ENCODE results near the gene CSMD2.
A peak's percentile ranks its signal among the peaks of the same experiment; 100 is the strongest.
"Not testable (repeated sequence)": the region's sequence is repeated elsewhere in the genome, so short reads cannot be mapped to it uniquely, and the experiment has no call there.

CSMD2 gene

DNA sequence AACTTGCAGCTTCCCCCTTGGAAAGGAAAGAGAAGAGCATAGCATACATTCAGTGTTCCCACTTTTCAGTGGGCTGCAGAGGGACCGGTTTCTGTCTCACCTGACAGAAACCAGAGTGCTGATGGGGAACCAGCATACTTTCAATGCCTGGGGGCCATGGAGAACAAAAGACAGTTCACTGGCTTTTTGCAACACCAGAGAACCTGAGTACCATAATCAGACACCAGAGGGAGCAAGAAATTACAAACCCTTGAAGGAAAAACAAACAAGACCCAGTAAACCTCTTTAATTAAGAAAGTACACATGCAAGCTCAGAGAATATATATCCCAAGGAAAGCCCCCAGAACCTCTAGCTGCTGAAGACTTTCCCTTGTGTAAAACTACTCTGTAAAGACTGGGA lies 51.1 kb downstream of the CSMD2 start:
- no peak for DNase-seq (ENCODE audit: low read depth, low spot score)
- no peak overlapping the region for H3K4me3 ChIP-seq (ENCODE audit: low read depth, low read length)
- CTCF ChIA-PET = interaction anchor here (0.7 to 1.8 kb wide), 14 partner anchors 10 to 483 kb away, joined by 3 to 8 read pairs (median 4); no protein-coding TSS in a partner anchor
- TF ChIP-seq, protein P1, sequence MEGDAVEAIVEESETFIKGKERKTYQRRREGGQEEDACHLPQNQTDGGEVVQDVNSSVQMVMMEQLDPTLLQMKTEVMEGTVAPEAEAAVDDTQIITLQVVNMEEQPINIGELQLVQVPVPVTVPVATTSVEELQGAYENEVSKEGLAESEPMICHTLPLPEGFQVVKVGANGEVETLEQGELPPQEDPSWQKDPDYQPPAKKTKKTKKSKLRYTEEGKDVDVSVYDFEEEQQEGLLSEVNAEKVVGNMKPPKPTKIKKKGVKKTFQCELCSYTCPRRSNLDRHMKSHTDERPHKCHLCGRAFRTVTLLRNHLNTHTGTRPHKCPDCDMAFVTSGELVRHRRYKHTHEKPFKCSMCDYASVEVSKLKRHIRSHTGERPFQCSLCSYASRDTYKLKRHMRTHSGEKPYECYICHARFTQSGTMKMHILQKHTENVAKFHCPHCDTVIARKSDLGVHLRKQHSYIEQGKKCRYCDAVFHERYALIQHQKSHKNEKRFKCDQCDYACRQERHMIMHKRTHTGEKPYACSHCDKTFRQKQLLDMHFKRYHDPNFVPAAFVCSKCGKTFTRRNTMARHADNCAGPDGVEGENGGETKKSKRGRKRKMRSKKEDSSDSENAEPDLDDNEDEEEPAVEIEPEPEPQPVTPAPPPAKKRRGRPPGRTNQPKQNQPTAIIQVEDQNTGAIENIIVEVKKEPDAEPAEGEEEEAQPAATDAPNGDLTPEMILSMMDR (IDR thresholded peaks at IDR 0.05; ENCODE audit: insufficient read depth, low read length, missing control alignments) = peak; percentile 1
- POLR2A ChIA-PET = no interaction called here

DNA sequence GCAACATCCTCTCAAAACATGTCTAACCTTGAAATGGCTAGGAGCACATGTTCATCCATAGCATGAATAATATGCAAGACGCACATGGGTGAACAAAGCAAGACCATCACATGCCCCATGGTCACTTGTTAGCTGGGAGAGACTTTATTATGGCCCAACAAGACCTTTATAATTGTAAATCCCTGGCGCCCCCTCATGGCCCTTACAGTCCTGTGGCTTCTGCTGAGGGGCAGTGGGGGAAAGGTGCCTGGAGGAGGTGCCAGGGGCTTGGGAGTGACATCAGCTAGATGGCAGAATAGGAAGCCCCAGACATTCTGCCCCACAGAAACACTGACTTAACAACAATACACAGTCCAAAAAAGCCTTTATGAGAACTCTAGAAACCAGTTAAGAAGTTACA lies 51.7 kb downstream of the CSMD2 start:
- CTCF ChIA-PET = interaction anchor here (0.7 to 1.8 kb wide), 10 partner anchors 12 to 480 kb away, joined by 3 to 7 read pairs (median 4); no protein-coding TSS in a partner anchor

GRCh38 chr1:34108711-34109110 lies 56.3 kb downstream of the CSMD2 start:
- no peak overlapping the region for H3K4me3 ChIP-seq (ENCODE audit: low read depth, low read length)
- POLR2A ChIA-PET = no interaction called here
- TF ChIP-seq, protein P1 (IDR thresholded peaks at IDR 0.05; ENCODE audit: insufficient read depth, low read length, missing control alignments) = no peak
- no peak for DNase-seq (ENCODE audit: low read depth, low spot score)
- CTCF ChIA-PET = no interaction called here

More for the DNA sequence above, 51.7 kb downstream of the CSMD2 start:
- TF ChIP-seq, protein P1 (IDR thresholded peaks at IDR 0.05; ENCODE audit: insufficient read depth, low read length, missing control alignments) = peak; percentile 6
- DNase-seq (ENCODE audit: low read depth, low spot score) = no peak
- POLR2A ChIA-PET = no interaction called here
- H3K4me3 ChIP-seq (ENCODE audit: low read depth, low read length) = no peak overlapping the region

- no peak overlapping the region for H3K4me3 ChIP-seq (ENCODE audit: low read depth, low read length)
- TF ChIP-seq, protein P1 (IDR thresholded peaks at IDR 0.05; ENCODE audit: insufficient read depth, low read length, missing control alignments) = no peak
- CTCF ChIA-PET = no interaction called here
- POLR2A ChIA-PET = no interaction called here
- no peak for DNase-seq (ENCODE audit: low read depth, low spot score)
These were observed 56.8 kb downstream of the CSMD2 start for GRCh38 chr1:34108269-34108668.

DNA sequence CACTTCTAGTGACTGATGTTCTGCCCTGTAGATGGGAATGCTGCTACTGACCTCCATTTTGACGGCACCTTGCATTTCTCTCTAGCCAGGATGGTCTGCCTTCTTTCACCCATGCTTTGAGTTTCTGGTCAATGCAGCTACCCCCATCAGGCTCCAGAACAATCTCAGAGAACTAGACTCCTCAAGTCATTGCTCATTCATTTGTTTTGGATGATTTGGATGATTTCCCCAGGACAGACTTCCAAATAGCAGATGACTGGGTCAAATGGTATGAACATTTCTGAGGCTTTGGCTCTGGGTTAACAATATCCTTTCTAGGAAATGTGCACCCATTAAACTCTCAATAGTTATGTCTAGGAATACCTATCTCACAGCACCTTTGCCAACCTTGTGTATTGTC lies 63.9 kb downstream of the CSMD2 start:
- H3K4me3 ChIP-seq (ENCODE audit: low read depth, low read length) = no peak overlapping the region
- POLR2A ChIA-PET = interaction anchor here (0.8 to 0.9 kb wide), 2 partner anchors 13 to 34 kb away, joined by 3 read pairs; no protein-coding TSS in a partner anchor
- DNase-seq (ENCODE audit: low read depth, low spot score) = peak; percentile 65
- CTCF ChIA-PET = interaction anchor here (0.6 to 1.6 kb wide), 4 partner anchors 11 to 88 kb away, joined by 3 to 4 read pairs (median 4); no protein-coding TSS in a partner anchor
- TF ChIP-seq, protein P1 (IDR thresholded peaks at IDR 0.05; ENCODE audit: insufficient read depth, low read length, missing control alignments) = no peak

DNA sequence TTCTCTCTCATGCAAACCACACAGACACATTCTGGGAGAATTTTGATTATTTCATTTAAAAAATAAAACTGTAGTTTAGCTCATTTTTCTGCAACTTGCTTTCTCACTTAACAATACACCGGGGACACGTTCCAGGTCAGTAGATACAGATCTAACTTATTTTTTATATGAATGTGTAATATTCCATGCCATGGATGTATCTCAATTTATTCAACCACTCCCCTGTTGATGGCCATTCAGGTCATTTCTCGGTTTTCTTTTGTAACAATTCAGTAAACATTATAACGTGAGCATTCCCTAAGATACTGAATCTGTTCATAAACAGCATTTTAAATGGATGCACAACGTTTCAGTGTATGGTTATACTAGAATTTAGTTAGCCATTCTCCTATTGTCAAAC lies 64.7 kb downstream of the CSMD2 start:
- TF ChIP-seq, protein P1 (IDR thresholded peaks at IDR 0.05; ENCODE audit: insufficient read depth, low read length, missing control alignments) = no peak
- DNase-seq (ENCODE audit: low read depth, low spot score) = no peak
- H3K4me3 ChIP-seq (ENCODE audit: low read depth, low read length) = no peak overlapping the region
- ChIA-PET POLR2A (interaction anchor here (0.9 kb wide), 1 partner anchor 33 kb away, joined by 3 read pairs; no protein-coding TSS in a partner anchor), CTCF (interaction anchor here (1.2 to 1.6 kb wide), 2 partner anchors 12 to 66 kb away, joined by 3 to 4 read pairs; no protein-coding TSS in a partner anchor)

- POLR2A ChIA-PET; CTCF ChIA-PET; DNase-seq (ENCODE audit: low read depth, low spot score); H3K4me3 ChIP-seq (ENCODE audit: low read depth, low read length): not testable (repeated sequence)
These were observed 72.6 kb downstream of the CSMD2 start for GRCh38 chr1:34092399-34092798.

All from AG04449 (cell line).